Measurements from ENCODE around the gene UNC45A.

- TF ChIP-seq, protein P1, sequence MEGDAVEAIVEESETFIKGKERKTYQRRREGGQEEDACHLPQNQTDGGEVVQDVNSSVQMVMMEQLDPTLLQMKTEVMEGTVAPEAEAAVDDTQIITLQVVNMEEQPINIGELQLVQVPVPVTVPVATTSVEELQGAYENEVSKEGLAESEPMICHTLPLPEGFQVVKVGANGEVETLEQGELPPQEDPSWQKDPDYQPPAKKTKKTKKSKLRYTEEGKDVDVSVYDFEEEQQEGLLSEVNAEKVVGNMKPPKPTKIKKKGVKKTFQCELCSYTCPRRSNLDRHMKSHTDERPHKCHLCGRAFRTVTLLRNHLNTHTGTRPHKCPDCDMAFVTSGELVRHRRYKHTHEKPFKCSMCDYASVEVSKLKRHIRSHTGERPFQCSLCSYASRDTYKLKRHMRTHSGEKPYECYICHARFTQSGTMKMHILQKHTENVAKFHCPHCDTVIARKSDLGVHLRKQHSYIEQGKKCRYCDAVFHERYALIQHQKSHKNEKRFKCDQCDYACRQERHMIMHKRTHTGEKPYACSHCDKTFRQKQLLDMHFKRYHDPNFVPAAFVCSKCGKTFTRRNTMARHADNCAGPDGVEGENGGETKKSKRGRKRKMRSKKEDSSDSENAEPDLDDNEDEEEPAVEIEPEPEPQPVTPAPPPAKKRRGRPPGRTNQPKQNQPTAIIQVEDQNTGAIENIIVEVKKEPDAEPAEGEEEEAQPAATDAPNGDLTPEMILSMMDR (IDR thresholded peaks at IDR 0.05) = peak; percentile 10
- no peak for TF ChIP-seq EZH2 (IDR thresholded peaks at IDR 0.05; ENCODE audit: borderline replicate concordance, insufficient read depth, low read depth, low read length, poor library complexity, severe bottlenecking)
Measured at GRCh38 chr15:90981681-90982080, 46.6 kb downstream of the UNC45A start.
